Ishikawa (cell line): ENCODE measurements around the gene ZSWIM3.

ENCODE experiments used
- CEBPB ChIP-seq: IDR thresholded peaks from 2 replicates; pipeline ENCODE4 v1.6.1; 2012
- CREB1 ChIP-seq: IDR thresholded peaks from 2 replicates; pipeline ENCODE4 v1.6.1; 2012; ENCODE audit warnings: low read depth
- EGR1 ChIP-seq: IDR thresholded peaks from 2 replicates; pipeline ENCODE4 v1.6.1; 2012
- EP300 ChIP-seq: IDR thresholded peaks from 2 replicates; pipeline ENCODE4 v1.6.1; 2012; ENCODE audit warnings: borderline replicate concordance
- FOXM1 ChIP-seq: IDR thresholded peaks from 2 replicates; pipeline ENCODE4 v1.6.1; 2012; ENCODE audit warnings: low read depth, borderline replicate concordance
- MAX ChIP-seq: IDR thresholded peaks from 2 replicates; pipeline ENCODE4 v1.6.1; 2012
- NFIC ChIP-seq: IDR thresholded peaks from 2 replicates; pipeline ENCODE4 v1.6.1; 2012
- RAD21 ChIP-seq: IDR thresholded peaks from 2 replicates; pipeline ENCODE4 v1.6.1; 2012; ENCODE audit warnings: low read depth
- REST ChIP-seq: IDR thresholded peaks from 2 replicates; pipeline ENCODE4 v1.6.1; 2012; ENCODE audit warnings: low read depth, mild to moderate bottlenecking
- TAF1 ChIP-seq: IDR thresholded peaks from 2 replicates; pipeline ENCODE4 v1.6.1; 2012; ENCODE audit warnings: low read depth, mild to moderate bottlenecking
- TCF12 ChIP-seq: IDR thresholded peaks from 2 replicates; pipeline ENCODE4 v1.6.1; 2012; ENCODE audit warnings: low read depth
- TEAD4 ChIP-seq: IDR thresholded peaks from 2 replicates; pipeline ENCODE4 v1.6.1; 2012
- USF1 ChIP-seq: IDR thresholded peaks from 2 replicates; pipeline ENCODE4 v1.6.1; 2012
- YY1 ChIP-seq: IDR thresholded peaks from 2 replicates; pipeline ENCODE4 v1.6.1; 2012; ENCODE audit warnings: low read depth
- ZBTB7A ChIP-seq: IDR thresholded peaks from 2 replicates; pipeline ENCODE4 v1.6.1; 2012; ENCODE audit warnings: low read depth

The ZSWIM3 gene

GRCh38 chr20:45859916-45860315 is 2.5 kb downstream of the ZSWIM3 start:
- TF ChIP-seq ZBTB7A (no peak), CREB1 (no peak), FOXM1 (no peak), CEBPB (no peak), TCF12 (no peak), TEAD4 (no peak), MAX (no peak), NFIC (no peak), RAD21 (no peak), REST (no peak), YY1 (no peak), USF1 (no peak), TAF1 (no peak)

DNA sequence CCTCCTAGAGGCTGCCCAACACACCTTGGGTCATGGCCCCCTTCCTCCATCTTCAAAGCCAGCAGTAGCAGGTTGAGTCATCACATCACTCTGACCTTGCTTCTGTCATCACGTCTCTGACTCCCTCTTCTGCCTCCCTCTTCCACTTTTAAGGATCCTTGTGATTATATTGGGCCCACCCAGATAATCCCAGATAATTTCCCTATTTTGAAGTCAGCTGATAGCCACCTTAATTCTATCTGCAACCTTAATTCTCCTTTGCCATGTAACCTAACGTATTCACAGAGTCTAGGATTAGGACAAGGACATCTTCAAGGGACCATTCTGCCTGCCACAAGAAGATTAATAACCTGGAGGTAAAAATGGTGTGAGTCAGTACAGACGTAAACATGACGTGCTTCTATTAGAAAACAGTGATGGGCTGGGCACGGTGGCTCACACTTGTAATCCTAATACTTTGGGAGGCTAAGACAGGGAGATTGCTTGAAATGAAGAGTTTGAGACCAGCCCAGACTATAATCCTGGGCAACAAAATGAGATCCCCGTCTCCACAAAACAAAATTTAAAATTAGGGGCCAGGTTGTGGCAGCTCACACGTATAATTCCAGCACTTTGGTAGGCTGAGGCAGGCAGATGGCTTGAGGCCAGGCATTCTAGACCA is 3.3 kb downstream of the ZSWIM3 start:
- TF ChIP-seq CREB1 (no peak), TAF1 (no peak), CEBPB (no peak), TCF12 (no peak), EGR1 (no peak), ZBTB7A (no peak), RAD21 (no peak), EP300 (no peak), REST (no peak), YY1 (no peak), NFIC (no peak), MAX (no peak), FOXM1 (no peak), USF1 (no peak), TEAD4 (no peak)

DNA sequence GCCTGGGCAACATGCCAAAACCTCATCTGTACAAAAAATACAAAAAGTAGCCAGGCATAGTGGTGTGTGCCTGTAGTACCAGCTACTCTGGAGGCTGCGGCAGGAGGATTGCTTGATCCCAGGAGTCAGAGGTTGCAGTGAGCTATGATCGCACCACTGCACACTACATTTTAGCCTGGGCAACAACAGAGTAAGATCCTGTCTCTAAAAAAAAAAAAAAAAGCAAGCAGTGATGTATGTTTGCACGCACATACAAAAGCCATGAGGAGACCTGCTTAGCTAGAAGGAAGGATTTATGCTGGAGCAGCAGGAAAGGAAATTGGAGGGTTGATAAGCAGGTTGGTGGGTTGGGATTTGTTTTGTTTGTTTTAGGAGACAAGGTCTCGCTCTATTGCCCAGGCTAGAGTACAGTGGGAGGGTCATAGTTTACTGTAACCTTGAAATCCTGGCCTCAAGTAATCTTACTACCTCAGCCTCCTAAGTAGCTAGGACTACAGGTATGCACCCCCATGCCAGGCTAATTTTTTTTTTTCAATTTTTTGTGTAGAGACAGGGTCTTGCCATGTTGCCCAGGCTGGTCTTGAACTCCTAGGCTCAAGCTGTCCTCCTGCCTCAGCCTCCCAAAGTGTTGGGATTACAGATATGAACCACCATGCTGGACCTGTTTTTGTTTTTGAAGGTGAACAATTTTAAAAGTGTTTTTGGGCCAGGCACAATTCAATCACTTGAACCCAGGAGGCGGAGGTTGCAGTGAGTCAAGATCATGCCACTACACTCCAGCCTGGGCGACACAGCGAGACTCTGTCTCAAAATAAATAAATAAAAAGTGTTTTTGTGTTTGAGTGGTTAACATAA is 4.0 kb downstream of the ZSWIM3 start:
- TF ChIP-seq FOXM1 = no peak
- TF ChIP-seq NFIC = peak; percentile 55; the same call in 1 of the 2 replicates

DNA sequence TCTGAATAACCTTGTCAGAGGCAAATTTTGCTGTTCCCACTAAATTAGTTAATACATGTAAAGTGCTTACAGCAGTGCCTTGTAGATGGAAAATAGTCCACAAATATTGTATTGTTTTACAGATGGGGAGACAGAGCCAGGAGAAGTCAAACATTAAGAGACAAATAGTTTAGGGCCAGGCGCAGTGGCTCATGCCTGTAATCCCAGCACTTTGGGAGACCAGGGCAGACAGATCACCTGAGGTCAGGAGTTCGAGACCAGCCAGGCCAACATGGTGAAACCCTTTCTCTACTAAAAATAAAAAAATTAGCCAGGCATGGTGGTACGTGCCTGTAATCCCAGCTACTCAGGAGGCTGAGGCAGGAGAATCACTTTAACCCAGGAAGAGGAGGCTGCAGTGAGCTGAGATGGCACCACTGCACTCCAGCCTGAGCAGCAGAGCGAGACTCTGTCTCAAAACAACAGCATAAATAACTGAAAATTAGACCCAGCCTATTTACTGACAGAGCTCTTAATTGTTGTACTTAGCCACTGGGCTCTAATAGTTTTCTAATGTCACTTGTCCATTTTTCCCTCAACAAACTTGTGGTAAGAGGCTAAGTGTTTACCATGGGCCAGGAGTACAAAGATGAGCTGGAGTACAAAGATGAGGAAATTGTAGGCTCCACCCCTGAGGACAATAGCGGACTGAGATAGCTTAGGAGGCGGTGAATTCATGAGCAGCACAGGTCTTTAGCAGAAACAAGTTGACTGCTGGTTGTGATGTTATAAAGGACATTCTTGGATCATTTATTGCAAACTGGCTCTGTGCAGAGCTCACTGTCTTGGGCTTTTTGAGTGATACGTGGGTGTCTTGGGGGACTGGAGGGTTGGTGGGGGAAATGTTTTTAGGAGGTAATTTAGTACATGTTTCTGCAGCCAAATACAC is 6.4 kb downstream of the ZSWIM3 start:
- TF ChIP-seq TAF1 (no peak), NFIC (no peak), REST (no peak), CEBPB (no peak), RAD21 (no peak), FOXM1 (no peak), EP300 (no peak), TEAD4 (no peak), EGR1 (no peak), CREB1 (no peak), ZBTB7A (no peak), USF1 (no peak)
